Endothelial cell of umbilical vein (primary cell): ENCODE results near the gene ELK1. TPM values are rescaled to one million over a fixed set of nuclear protein-coding genes. Genes with fewer than 3 reads are reported as not detected.

Experiments used
- BruUV-seq: library from RNA; stranded (reverse); fragments of 400-500 nt; replicated peaks from 2 replicates; lab custom pipeline; 2021; lab: Mats Ljungman, UMichigan
- CTCF ChIA-PET: fragments of 300-600, 350-600 bp; sonication (Branson Sonifier 250); formaldehyde crosslinking; loops from one replicate; lab custom pipeline; 2021; ENCODE audit warnings: antibody characterized with exemption, inconsistent platforms; lab: Charles Lee
- POLR2A ChIA-PET: fragments of 300-600, 350-600 bp; sonication (Branson Sonifier 250); formaldehyde crosslinking; loops from one replicate; lab custom pipeline; 2021; ENCODE audit warnings: antibody characterized with exemption, inconsistent platforms; lab: Charles Lee
- DNase-seq: peaks from one replicate; pipeline ENCODE4 v3.0.0-alpha.2; 2011; ENCODE audit warnings: low read depth, low spot score
- FAIRE-seq: peaks from 2 replicates; lab custom pipeline; 2011; peaks lifted over from hg19 to GRCh38; lab: Jason Lieb, UNC
- H2AFZ ChIP-seq: 2 replicates; pipeline ENCODE4 v1.6.0; 2012; ENCODE audit warnings: low read depth, low read length, control low read depth, inconsistent platforms
- H3K27ac ChIP-seq: 2 replicates; pipeline ENCODE4 v1.5.1; 2011; ENCODE audit warnings: low read depth, mild to moderate bottlenecking, control low read depth, low read length, moderate library complexity; ENCODE audit not compliant: insufficient read depth
- H3K27me3 ChIP-seq, 2 experiments: 2 replicates each; pipeline versions ENCODE4 v1.6.0 to v1.6.1; 2011; ENCODE audit warnings: low read length in 2 of 2, mixed read lengths in 1 of 2; ENCODE audit not compliant: control insufficient read depth in 2 of 2, insufficient read depth in 2 of 2
- H3K36me3 ChIP-seq, 2 experiments: 2 replicates in 1 of 2; 3 replicates in 1 of 2; pipeline ENCODE4 v1.5.1; 2011; ENCODE audit warnings: low read length in 2 of 2, mild to moderate bottlenecking in 1 of 2, moderate library complexity in 1 of 2; ENCODE audit not compliant: control insufficient read depth in 2 of 2, insufficient read depth in 2 of 2; ENCODE audit errors: extremely low read depth in 1 of 2
- H3K4me1 ChIP-seq: 3 replicates; pipeline ENCODE4 v1.5.1; 2011; ENCODE audit warnings: mild to moderate bottlenecking, low read length; ENCODE audit not compliant: control insufficient read depth, insufficient read depth; ENCODE audit errors: extremely low read depth
- H3K4me2 ChIP-seq: 2 replicates; pipeline ENCODE4 v1.6.1; 2011; ENCODE audit warnings: low read length, control low read depth, mixed read lengths; ENCODE audit not compliant: insufficient read depth
- H3K4me3 ChIP-seq, 3 experiments: fragments of 200-600 bp in 1 of 3; sonication (generic), shearing (Covaris generic) in 1 of 3; replicated peaks in 1 of 3; 2 replicates each; pipeline ENCODE4 v1.5.1; 2011 to 2016; ENCODE audit warnings: control low read depth in 3 of 3, low read length in 3 of 3, mild to moderate bottlenecking in 2 of 3, inconsistent platforms in 1 of 3, low read depth in 1 of 3, moderate library complexity in 1 of 3; ENCODE audit not compliant: insufficient read depth in 1 of 3
- H3K79me2 ChIP-seq: 2 replicates; pipeline ENCODE4 v1.6.0; 2012; ENCODE audit warnings: low read length, inconsistent platforms; ENCODE audit not compliant: control insufficient read depth, insufficient read depth
- H3K9ac ChIP-seq: replicated peaks from 2 replicates; pipeline ENCODE3; 2011; ENCODE audit warnings: low read length, control low read depth; ENCODE audit not compliant: insufficient read depth; ENCODE audit errors: extremely low read depth
- H3K9me1 ChIP-seq: replicated peaks from 3 replicates; pipeline ENCODE4 v1.6.0; 2011; ENCODE audit warnings: mild to moderate bottlenecking, low read length; ENCODE audit not compliant: control insufficient read depth, insufficient read depth; ENCODE audit errors: extremely low read depth
- H3K9me3 ChIP-seq: replicated peaks from 2 replicates; pipeline ENCODE4 v1.5.1; 2012; ENCODE audit warnings: low read length, inconsistent platforms; ENCODE audit not compliant: control insufficient read depth, insufficient read depth
- H4K20me1 ChIP-seq: replicated peaks from 2 replicates; pipeline ENCODE3; 2011; ENCODE audit warnings: mild to moderate bottlenecking, low read length; ENCODE audit not compliant: control insufficient read depth, insufficient read depth; ENCODE audit errors: extremely low read depth
- EZH2 ChIP-seq: IDR thresholded peaks from 2 replicates; pipeline ENCODE4 v1.6.1; 2012; ENCODE audit warnings: borderline replicate concordance, low read depth, mild to moderate bottlenecking, moderate library complexity, low read length, inconsistent platforms; ENCODE audit not compliant: severe bottlenecking
- MYC ChIP-seq: IDR thresholded peaks from one replicate; pipeline ENCODE4 v1.6.1; 2011; ENCODE audit warnings: mild to moderate bottlenecking, low read depth, low read length
- dilution Hi-C: fragments of 300-500 bp; cut with MboI; formaldehyde crosslinking; loops from one replicate; pipeline ENCODE4 v1.15.0; 2019; ENCODE audit warnings: low sequenced_read_pairs; ENCODE audit not compliant: extremely low pct_ligation_motif_present
- intact Hi-C: fragments of 100-400 bp; cut with micrococcal nuclease; formaldehyde crosslinking; loops from one replicate; pipeline ENCODE4 v1.10.0; 2022
- microRNA-seq: library from miRNA; unstranded; fragments of <30 nt; microRNA quantifications from one replicate; pipeline ENCODE4 v1.2.0, GENCODE V29; 2021; ENCODE audit warnings: borderline number of aligned reads, borderline replicate concordance
- polyA plus RNA-seq, 4 experiments: library from polyadenylated mRNA; depleted of rRNA in 3 of 4; stranded (reverse) in 3 of 4; unstranded in 1 of 4; fragments of >200 nt; gene quantifications; 2 replicates each; pipeline versions ENCODE4 v1.2.1 to v1.2.3, GENCODE V29; 2011 to 2012; ENCODE audit warnings: missing spikeins in 1 of 4
- small RNA-seq: library from RNA; depleted of rRNA; stranded (forward); fragments of <200 nt; gene quantifications from one replicate; pipeline ENCODE3, GENCODE V24; 2012; ENCODE audit warnings: low replicate concordance, low read depth; ENCODE audit not compliant: insufficient read depth, insufficient read length
- total RNA-seq: library from RNA; stranded (reverse); gene quantifications from 2 replicates; pipeline ENCODE4 v1.2.3, GENCODE V29; 2021
- TF ChIP-seq, protein P1 (sequence below), 2 donors: IDR thresholded peaks; 1 replicate in 1 of 2; 2 replicates in 1 of 2; pipeline ENCODE4 v1.5.1; 2011; ENCODE audit warnings: low read length in 2 of 2, mild to moderate bottlenecking in 2 of 2, moderate library complexity in 2 of 2, control low read depth in 1 of 2, inconsistent platforms in 1 of 2, low read depth in 1 of 2; ENCODE audit not compliant: insufficient read depth in 1 of 2; ENCODE audit errors: extremely low read depth in 1 of 2

Gene ELK1
- total and polyA plus RNA-seq, 2 donors (not counting 3 experiments of a cell fraction or from before 2014, with no cell fraction given), result 18.3 to 28.7 TPM

DNA sequence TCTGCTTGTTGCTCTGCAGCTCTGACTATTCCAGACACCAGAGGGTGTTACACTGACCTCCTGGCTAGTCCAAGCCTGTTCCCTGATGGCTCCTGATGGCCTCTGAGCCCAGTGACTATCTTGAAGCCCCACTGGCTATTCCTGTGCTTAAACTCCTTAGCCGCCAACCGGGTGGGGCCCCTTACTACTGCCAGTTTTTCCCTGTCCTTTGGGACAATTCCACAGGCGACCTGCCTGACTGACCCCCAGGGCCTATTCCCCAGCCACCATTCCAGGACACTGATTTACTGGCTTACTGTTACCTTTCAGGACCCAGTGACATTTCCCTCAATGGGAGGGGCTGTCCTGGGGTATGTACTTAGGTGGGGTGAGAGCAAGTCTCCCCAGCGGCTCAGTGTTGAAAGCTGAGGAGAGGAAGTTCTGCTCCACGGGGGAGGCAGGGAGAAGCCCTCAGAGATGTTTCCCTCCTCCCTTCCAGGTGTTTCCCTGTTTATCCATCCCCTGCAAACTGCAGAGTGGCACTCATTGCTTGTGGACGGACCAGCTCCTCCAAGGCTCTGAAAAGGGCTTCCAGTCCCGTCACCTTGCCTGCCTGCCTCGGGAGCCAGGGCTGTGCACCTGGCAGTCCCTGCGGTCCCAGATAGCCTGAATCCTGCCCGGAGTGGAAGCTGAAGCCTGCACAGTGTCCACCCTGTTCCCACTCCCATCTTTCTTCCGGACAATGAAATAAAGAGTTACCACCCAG is 64.1 kb downstream of the ELK1 start:
- ChIA-PET POLR2A (no interaction called here), CTCF (interaction anchor here (1.4 kb wide), 1 partner anchor 58 kb away, joined by 3 read pairs; no protein-coding TSS in a partner anchor)
- no peaks in the 10 kb centered on the region for H4K20me1 ChIP-seq
- H3K79me2 ChIP-seq, result peaks cover 3% of the 10 kb centered on the region
- H3K9me3 ChIP-seq, result no peaks in the 10 kb centered on the region
- FAIRE-seq (no peak), DNase-seq (no peak)
- no peak overlapping the region for H3K4me2 ChIP-seq
- no peaks in the 10 kb centered on the region for H3K27me3 ChIP-seq
- TF ChIP-seq, protein P1, sequence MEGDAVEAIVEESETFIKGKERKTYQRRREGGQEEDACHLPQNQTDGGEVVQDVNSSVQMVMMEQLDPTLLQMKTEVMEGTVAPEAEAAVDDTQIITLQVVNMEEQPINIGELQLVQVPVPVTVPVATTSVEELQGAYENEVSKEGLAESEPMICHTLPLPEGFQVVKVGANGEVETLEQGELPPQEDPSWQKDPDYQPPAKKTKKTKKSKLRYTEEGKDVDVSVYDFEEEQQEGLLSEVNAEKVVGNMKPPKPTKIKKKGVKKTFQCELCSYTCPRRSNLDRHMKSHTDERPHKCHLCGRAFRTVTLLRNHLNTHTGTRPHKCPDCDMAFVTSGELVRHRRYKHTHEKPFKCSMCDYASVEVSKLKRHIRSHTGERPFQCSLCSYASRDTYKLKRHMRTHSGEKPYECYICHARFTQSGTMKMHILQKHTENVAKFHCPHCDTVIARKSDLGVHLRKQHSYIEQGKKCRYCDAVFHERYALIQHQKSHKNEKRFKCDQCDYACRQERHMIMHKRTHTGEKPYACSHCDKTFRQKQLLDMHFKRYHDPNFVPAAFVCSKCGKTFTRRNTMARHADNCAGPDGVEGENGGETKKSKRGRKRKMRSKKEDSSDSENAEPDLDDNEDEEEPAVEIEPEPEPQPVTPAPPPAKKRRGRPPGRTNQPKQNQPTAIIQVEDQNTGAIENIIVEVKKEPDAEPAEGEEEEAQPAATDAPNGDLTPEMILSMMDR (IDR thresholded peaks at IDR 0.05; ENCODE audit: extremely low read depth in 1 of 2, insufficient read depth in 1 of 2, low read depth in 1 of 2, low read length in 2 of 2), result no peak
- no peak for TF ChIP-seq MYC
- no peak for TF ChIP-seq EZH2
- H3K4me1 ChIP-seq, result peaks cover 26% of the 10 kb centered on the region
- H3K27ac ChIP-seq, result no peak overlapping the region
- no peaks in the 10 kb centered on the region for H3K9me1 ChIP-seq
- H3K4me3 ChIP-seq, result no peak overlapping the region
- BruUV-seq, result no TSS peak
- H3K9ac ChIP-seq, result no peak overlapping the region
- H3K36me3 ChIP-seq, result peaks cover 0 to 2% of the 10 kb centered on the region in 2 experiments
- dilution Hi-C loops, result no loop called here
- intact Hi-C loops, result no loop called here
- no peak overlapping the region for H2AFZ ChIP-seq

Small RNAs within 50 kb of the gene (microRNA-seq; reads per million reads assigned to microRNA genes)
- gene MIR4769, result not detected

Small RNAs within 50 kb of the gene (small RNA-seq; reads per million reads assigned to genes)
- not detected for gene MIR4769

Other genes with a start within 250 kb of the ELK1 start
- 7.5 TPM in 2 replicates for gene ZNF41, start 167.3 kb downstream of the ELK1 start, total RNA-seq
- gene ZNF41, start 167.3 kb downstream of the ELK1 start, polyA plus RNA-seq, result 2.1 and 2.9 TPM in 2 replicates
- gene ARAF, start 89.4 kb downstream of the ELK1 start, total RNA-seq, result 58.6 and 62.7 TPM in 2 replicates
- gene ARAF, start 89.4 kb downstream of the ELK1 start, polyA plus RNA-seq, result 69.5 and 77.2 TPM in 2 replicates
- gene TIMP1, start 68.1 kb downstream of the ELK1 start, total RNA-seq, result 104 and 124 TPM in 2 replicates
- 277 and 382 TPM in 2 replicates for gene TIMP1, start 68.1 kb downstream of the ELK1 start, polyA plus RNA-seq
- gene SYN1, start 30.7 kb downstream of the ELK1 start, total RNA-seq, result not detected in 2 replicates
- gene SYN1, start 30.7 kb downstream of the ELK1 start, polyA plus RNA-seq, result not detected in 2 replicates
- gene CFP, start 20.6 kb downstream of the ELK1 start, total RNA-seq, result 1.00 and 1.9 TPM in 2 replicates
- gene CFP, start 20.6 kb downstream of the ELK1 start, polyA plus RNA-seq, result 0.62 and 0.69 TPM in 2 replicates
- gene UXT, start 8.6 kb upstream of the ELK1 start, total RNA-seq, result 91.2 and 95.7 TPM in 2 replicates
- gene UXT, start 8.6 kb upstream of the ELK1 start, polyA plus RNA-seq, result 153 and 164 TPM in 2 replicates
- gene ZNF81, start 186.3 kb upstream of the ELK1 start, total RNA-seq, result 6.4 and 9.6 TPM in 2 replicates
- gene ZNF81, start 186.3 kb upstream of the ELK1 start, polyA plus RNA-seq, result 2.1 and 2.7 TPM in 2 replicates